ENCODE measurements around the gene FAS.

Gene FAS

DNA sequence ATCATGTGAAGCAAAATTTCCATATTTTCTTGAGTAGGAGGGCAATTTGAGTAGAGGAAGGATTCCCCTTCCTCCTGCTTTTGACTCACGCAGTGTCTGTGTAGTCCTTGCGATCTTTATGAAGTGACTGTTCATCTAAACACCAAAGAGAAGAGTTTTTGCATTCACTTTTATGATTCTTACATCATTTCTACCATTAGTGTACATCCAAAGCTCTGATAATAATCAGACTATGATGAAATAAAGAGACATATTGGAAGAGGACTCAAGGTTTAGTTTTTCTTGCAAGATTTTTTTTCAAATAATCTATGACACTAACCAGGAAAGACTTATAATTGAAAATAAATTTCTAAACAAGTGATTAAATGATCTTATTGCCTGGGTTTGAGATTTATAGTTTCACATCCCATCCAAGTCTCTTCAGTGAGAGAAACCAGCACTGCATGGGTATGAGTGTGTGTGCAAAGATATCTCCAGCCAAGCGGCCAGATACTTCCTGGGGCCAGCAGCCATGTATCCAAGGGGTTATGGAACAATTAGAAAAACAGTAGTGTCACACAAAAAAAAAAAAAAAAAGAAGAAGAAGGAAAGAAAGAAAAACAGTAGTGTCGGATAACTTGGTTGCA is 36.0 kb upstream of the FAS start:
- Histone ChIP-seq H3K36me3 (ENCODE audit: control insufficient read depth, insufficient read depth, low read length, severe bottlenecking) (no peaks in the 10 kb centered on the region), H3K9ac (ENCODE audit: low read length) (no peak overlapping the region), H3K9me3 (ENCODE audit: control insufficient read depth, low read length) (no peaks in the 10 kb centered on the region), H3K4me3 (ENCODE audit: low read length) (no peak overlapping the region), H3K27me3 (replicated peaks; ENCODE audit: control insufficient read depth, insufficient read depth, low read length) (no peaks in the 10 kb centered on the region), H3K4me1 (ENCODE audit: control insufficient read depth, insufficient read depth, low read length) (peaks cover 32% of the 10 kb centered on the region)
- no peak for DNase-seq (ENCODE audit: low read depth)

DNA sequence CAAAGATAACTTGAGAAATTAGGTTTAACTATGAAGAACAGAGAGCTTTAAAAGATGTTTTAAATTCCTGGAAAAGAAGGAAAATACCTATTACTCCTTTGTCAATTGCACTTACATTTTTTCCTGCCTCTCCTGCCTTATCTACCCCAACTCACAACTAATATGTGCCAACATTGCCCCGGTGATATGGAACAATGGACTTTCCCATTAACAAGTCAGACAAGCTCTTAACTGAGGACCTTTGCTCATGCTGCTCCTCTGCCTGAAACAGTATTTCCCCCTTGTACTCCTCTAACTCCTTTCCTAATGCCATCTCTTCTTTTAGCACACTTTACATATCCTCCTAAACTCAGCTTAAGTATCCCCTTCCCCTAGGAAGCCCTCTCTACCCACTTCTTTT is 33.2 kb upstream of the FAS start:
- Histone ChIP-seq H3K36me3 (ENCODE audit: control insufficient read depth, insufficient read depth, low read length, severe bottlenecking) (no peaks in the 10 kb centered on the region), H3K9ac (ENCODE audit: low read length) (no peak overlapping the region), H3K4me3 (ENCODE audit: low read length) (no peak overlapping the region), H3K4me1 (ENCODE audit: control insufficient read depth, insufficient read depth, low read length) (peaks cover 6% of the 10 kb centered on the region), H3K9me3 (ENCODE audit: control insufficient read depth, low read length) (no peaks in the 10 kb centered on the region), H3K27me3 (replicated peaks; ENCODE audit: control insufficient read depth, insufficient read depth, low read length) (no peaks in the 10 kb centered on the region)
- DNase-seq (ENCODE audit: low read depth): no peak

DNA sequence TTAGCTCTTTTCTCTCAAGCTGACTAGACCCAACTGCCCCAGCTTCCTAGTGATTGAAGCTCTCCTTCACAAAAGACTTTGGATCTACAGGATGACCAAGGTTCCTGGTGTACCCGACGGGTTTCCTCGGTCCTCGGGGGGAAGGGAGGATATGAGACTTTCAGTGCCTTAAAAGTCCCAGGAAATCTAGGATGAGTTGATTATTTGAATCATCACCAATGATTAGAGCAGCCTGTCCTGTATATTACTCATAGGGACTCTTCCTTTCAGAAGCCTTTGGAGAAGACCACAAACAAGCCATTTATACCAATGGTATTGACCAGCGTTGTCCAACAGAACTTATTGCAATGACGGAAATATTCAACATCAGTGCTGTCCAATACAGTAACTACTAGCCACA is 31.9 kb upstream of the FAS start:
- Histone ChIP-seq H3K36me3 (ENCODE audit: control insufficient read depth, insufficient read depth, low read length, severe bottlenecking) (no peaks in the 10 kb centered on the region), H3K9ac (ENCODE audit: low read length) (no peak overlapping the region), H3K4me3 (ENCODE audit: low read length) (no peak overlapping the region), H3K4me1 (ENCODE audit: control insufficient read depth, insufficient read depth, low read length) (no peaks in the 10 kb centered on the region), H3K9me3 (ENCODE audit: control insufficient read depth, low read length) (no peaks in the 10 kb centered on the region), H3K27me3 (replicated peaks; ENCODE audit: control insufficient read depth, insufficient read depth, low read length) (no peaks in the 10 kb centered on the region)
- no peak for DNase-seq (ENCODE audit: low read depth)

DNA sequence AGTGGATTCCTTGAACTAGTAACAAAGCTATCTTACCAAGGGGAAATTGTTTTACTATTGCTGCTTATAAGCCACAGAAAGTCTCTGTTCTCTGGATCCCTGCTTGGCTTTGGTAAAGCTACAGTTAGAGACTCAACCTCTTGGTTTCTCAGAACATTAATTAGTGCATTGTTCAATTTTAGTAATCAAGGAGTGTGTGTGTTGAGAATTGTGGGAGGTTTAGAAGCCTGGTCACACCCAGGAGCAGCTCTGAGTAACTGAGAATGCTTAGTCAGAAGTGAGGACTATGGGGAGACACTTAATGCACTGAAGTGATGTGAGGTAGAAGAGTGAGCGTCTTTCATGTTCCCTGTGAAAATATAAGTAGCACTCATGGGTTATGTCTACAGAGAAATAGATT is 29.8 kb upstream of the FAS start:
- Histone ChIP-seq H3K9ac (ENCODE audit: low read length) (no peak overlapping the region), H3K4me3 (ENCODE audit: low read length) (no peak overlapping the region), H3K27me3 (replicated peaks; ENCODE audit: control insufficient read depth, insufficient read depth, low read length) (no peaks in the 10 kb centered on the region), H3K36me3 (ENCODE audit: control insufficient read depth, insufficient read depth, low read length, severe bottlenecking) (no peaks in the 10 kb centered on the region), H3K4me1 (ENCODE audit: control insufficient read depth, insufficient read depth, low read length) (peaks cover 7% of the 10 kb centered on the region), H3K9me3 (ENCODE audit: control insufficient read depth, low read length) (no peaks in the 10 kb centered on the region)
- no peak for DNase-seq (ENCODE audit: low read depth)

DNA sequence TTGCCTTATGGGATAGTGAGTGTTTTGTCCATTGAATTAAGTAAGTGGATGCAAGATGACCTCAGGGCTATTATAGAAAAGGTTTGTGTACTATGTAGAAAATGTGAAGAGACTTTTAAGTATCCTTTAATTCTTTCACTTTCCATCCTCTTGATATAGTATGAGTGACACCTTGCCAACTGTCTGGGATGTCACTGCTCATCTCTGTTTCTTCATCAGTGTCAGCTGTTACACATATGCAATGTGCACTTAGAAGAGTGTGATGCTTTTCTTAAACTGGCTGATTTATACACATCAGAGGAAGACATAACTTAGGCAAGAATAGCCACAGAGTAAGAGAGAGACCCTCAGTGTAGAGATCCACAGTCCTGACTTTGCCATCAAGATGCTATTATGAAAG is 29.3 kb upstream of the FAS start:
- DNase-seq (ENCODE audit: low read depth): no peak
- no peaks in the 10 kb centered on the region for H3K36me3 ChIP-seq (ENCODE audit: control insufficient read depth, insufficient read depth, low read length, severe bottlenecking)
- no peak overlapping the region for H3K4me3 ChIP-seq (ENCODE audit: low read length)
- no peak overlapping the region for H3K9ac ChIP-seq (ENCODE audit: low read length)
- H3K4me1 ChIP-seq (ENCODE audit: control insufficient read depth, insufficient read depth, low read length): peaks cover 7% of the 10 kb centered on the region
- H3K27me3 ChIP-seq (replicated peaks; ENCODE audit: control insufficient read depth, insufficient read depth, low read length): no peaks in the 10 kb centered on the region
- no peaks in the 10 kb centered on the region for H3K9me3 ChIP-seq (ENCODE audit: control insufficient read depth, low read length)

DNA sequence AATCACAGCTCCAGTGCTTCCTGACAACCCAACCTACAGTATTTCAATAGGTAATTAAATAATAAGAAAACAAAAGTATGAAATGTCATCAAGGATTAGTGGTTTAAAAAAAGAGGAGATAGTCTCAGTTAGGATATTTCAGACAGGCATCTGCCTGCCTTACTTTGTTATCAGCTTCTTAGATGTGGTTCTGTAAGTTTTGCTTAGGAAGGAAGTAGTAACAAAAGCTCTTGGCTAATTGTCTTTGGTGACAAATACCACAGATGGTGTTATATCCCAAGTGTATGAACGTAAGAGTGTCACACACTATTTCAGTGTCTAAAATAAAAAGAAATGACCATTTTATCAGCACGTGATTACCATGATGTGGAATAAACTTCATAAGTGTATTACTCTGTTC is 28.3 kb upstream of the FAS start:
- no peak for DNase-seq (ENCODE audit: low read depth)
- Histone ChIP-seq H3K9ac (ENCODE audit: low read length) (no peak overlapping the region), H3K4me3 (ENCODE audit: low read length) (no peak overlapping the region), H3K36me3 (ENCODE audit: control insufficient read depth, insufficient read depth, low read length, severe bottlenecking) (no peaks in the 10 kb centered on the region), H3K4me1 (ENCODE audit: control insufficient read depth, insufficient read depth, low read length) (peaks cover 7% of the 10 kb centered on the region), H3K27me3 (replicated peaks; ENCODE audit: control insufficient read depth, insufficient read depth, low read length) (no peaks in the 10 kb centered on the region), H3K9me3 (ENCODE audit: control insufficient read depth, low read length) (no peaks in the 10 kb centered on the region)

DNA sequence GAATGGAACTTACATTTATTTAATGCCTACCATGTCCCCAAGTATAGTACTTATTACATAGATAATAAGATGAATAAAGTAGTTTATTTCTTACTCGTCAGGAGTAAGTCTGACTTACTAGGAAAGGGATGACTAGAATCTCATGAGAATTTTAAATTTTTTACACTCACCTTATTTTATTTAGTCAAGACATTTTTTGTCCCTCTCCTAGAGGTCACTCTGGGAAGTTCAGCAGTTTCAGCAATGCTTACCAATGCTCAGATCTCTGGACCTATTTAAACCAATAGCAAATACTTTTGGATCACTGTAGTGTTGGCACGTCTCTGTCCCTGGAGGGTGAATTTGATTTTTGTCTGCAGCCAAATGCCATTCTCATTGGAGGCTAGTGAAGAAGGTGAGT is 27.3 kb upstream of the FAS start:
- no peaks in the 10 kb centered on the region for H3K36me3 ChIP-seq (ENCODE audit: control insufficient read depth, insufficient read depth, low read length, severe bottlenecking)
- no peak for DNase-seq (ENCODE audit: low read depth)
- H3K4me3 ChIP-seq (ENCODE audit: low read length): no peak overlapping the region

DNA sequence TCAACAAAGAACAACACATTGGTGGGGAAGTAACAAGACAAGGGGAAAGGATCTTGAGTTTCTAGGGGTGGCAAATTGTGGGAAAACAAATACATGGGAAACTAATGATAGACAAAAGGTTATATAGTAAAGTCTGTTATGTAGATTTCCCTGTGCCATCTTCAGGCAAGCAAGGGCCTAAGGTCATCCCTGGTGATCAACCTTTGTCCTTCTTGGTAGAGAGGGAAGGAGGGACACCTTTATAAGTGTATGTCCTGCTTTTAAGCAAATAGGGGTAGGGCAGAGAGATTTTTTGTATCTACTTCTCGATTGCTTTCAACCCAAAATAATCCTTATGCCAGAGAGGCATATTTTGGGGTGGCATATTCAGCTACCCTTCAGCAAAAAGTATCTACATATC is 26.2 kb upstream of the FAS start:
- Histone ChIP-seq H3K4me3 (ENCODE audit: low read length) (no peak overlapping the region), H3K9me3 (ENCODE audit: control insufficient read depth, low read length) (no peaks in the 10 kb centered on the region), H3K27me3 (replicated peaks; ENCODE audit: control insufficient read depth, insufficient read depth, low read length) (no peaks in the 10 kb centered on the region), H3K36me3 (ENCODE audit: control insufficient read depth, insufficient read depth, low read length, severe bottlenecking) (no peaks in the 10 kb centered on the region), H3K9ac (ENCODE audit: low read length) (no peak overlapping the region), H3K4me1 (ENCODE audit: control insufficient read depth, insufficient read depth, low read length) (peaks cover 7% of the 10 kb centered on the region)
- DNase-seq (ENCODE audit: low read depth): no peak

More for the DNA sequence above, 27.3 kb upstream of the FAS start:
- Histone ChIP-seq H3K4me1 (ENCODE audit: control insufficient read depth, insufficient read depth, low read length) (peaks cover 7% of the 10 kb centered on the region), H3K27me3 (replicated peaks; ENCODE audit: control insufficient read depth, insufficient read depth, low read length) (no peaks in the 10 kb centered on the region), H3K9me3 (ENCODE audit: control insufficient read depth, low read length) (no peaks in the 10 kb centered on the region), H3K9ac (ENCODE audit: low read length) (no peak overlapping the region)

DNA sequence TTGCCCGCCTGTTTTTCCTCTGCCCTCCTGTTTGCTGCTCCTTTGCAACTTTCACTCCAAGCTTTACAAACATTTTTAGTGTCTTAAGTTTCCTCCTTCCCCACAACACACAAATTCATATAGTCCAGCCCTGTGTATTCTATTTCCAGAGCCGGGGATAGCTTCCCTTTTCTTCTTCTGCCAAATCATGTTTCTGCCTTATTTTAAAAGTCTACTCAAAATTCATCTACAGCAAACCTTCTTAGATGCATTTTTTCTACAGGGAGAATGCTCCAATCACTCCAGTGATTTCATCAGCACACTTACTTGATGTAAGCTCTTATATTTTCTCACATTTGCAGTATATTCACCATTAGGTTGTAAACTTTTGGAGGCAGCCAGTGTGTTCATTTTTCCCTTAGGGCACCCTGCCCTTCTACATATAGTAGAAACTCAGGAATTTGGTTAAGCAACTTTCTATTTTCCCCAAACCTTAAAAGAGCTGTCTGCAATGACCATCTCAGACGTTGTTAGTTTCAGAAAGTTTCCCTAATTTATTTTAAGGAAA is 25.7 kb upstream of the FAS start:
- peak; percentile 81 for DNase-seq (ENCODE audit: low read depth)
- Histone ChIP-seq H3K4me1 (ENCODE audit: control insufficient read depth, insufficient read depth, low read length) (peaks cover 7% of the 10 kb centered on the region), H3K9ac (ENCODE audit: low read length) (no peak overlapping the region), H3K4me3 (ENCODE audit: low read length) (no peak overlapping the region), H3K27me3 (replicated peaks; ENCODE audit: control insufficient read depth, insufficient read depth, low read length) (no peaks in the 10 kb centered on the region), H3K36me3 (ENCODE audit: control insufficient read depth, insufficient read depth, low read length, severe bottlenecking) (no peaks in the 10 kb centered on the region), H3K9me3 (ENCODE audit: control insufficient read depth, low read length) (no peaks in the 10 kb centered on the region)

DNA sequence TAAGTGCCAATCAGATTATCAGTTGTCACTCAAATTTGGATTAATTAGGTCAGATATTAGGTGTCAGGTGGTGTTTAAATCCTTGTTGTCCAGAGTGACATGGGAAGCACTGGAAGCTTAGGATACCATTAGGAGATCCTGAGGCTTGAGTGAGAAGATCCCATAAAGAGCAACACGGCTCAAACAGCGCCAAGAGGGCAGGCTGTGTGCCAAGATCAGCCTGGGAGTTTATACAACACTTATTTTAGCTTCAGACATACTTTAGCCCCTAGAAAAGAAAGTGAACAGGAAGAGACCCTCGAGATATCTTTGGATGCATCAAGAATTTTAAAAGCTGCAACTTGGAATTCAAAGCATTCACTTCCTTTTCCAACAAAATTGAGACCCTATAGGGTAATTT is 23.8 kb upstream of the FAS start:
- DNase-seq (ENCODE audit: low read depth): no peak

DNA sequence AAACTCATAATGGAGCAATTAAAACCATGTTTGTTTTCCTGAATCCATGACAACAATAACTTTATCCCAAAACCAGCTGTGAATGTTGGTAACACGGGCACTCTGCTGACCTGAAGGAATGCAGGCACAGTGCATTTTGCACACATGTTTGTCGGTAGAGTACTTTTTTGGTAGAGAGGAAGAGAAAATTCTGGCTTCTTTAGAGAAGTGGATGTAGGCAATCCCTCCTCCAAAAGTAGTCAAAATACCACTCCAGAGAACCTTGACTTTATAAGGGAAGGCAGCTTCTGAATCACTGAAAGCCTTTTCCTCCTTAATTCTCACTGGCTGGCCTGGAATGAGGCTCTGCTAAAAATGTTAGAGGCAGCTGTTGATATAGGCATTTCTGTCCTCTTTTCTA is 22.2 kb upstream of the FAS start:
- H3K9me3 ChIP-seq (ENCODE audit: control insufficient read depth, low read length): no peaks in the 10 kb centered on the region
- no peaks in the 10 kb centered on the region for H3K27me3 ChIP-seq (replicated peaks; ENCODE audit: control insufficient read depth, insufficient read depth, low read length)
- no peaks in the 10 kb centered on the region for H3K36me3 ChIP-seq (ENCODE audit: control insufficient read depth, insufficient read depth, low read length, severe bottlenecking)
- no peak overlapping the region for H3K9ac ChIP-seq (ENCODE audit: low read length)
- peak; percentile 64 for DNase-seq (ENCODE audit: low read depth)
- no peak overlapping the region for H3K4me3 ChIP-seq (ENCODE audit: low read length)
- H3K4me1 ChIP-seq (ENCODE audit: control insufficient read depth, insufficient read depth, low read length): peaks cover 21% of the 10 kb centered on the region

More for the DNA sequence above, 23.8 kb upstream of the FAS start:
- H3K4me3 ChIP-seq (ENCODE audit: low read length): no peak overlapping the region
- no peaks in the 10 kb centered on the region for H3K36me3 ChIP-seq (ENCODE audit: control insufficient read depth, insufficient read depth, low read length, severe bottlenecking)
- peaks cover 15% of the 10 kb centered on the region for H3K4me1 ChIP-seq (ENCODE audit: control insufficient read depth, insufficient read depth, low read length)
- no peak overlapping the region for H3K9ac ChIP-seq (ENCODE audit: low read length)
- H3K27me3 ChIP-seq (replicated peaks; ENCODE audit: control insufficient read depth, insufficient read depth, low read length): no peaks in the 10 kb centered on the region
- no peaks in the 10 kb centered on the region for H3K9me3 ChIP-seq (ENCODE audit: control insufficient read depth, low read length)
